Activated naive CD4-positive, alpha-beta T cell treated with anti-CD3 and anti-CD28 coated beads, Interleukin-2, amount 50 U/mL, for 16 hours (primary cell): ENCODE data around the gene ITGB7.
"Not testable (repeated sequence)": the region's sequence is repeated elsewhere in the genome, so short reads cannot be mapped to it uniquely, and the experiment has no call there.

Source experiments
- DNase-seq: peaks from one replicate; pipeline ENCODE4 v3.0.0-alpha.2; 2020

Gene ITGB7

DNA sequence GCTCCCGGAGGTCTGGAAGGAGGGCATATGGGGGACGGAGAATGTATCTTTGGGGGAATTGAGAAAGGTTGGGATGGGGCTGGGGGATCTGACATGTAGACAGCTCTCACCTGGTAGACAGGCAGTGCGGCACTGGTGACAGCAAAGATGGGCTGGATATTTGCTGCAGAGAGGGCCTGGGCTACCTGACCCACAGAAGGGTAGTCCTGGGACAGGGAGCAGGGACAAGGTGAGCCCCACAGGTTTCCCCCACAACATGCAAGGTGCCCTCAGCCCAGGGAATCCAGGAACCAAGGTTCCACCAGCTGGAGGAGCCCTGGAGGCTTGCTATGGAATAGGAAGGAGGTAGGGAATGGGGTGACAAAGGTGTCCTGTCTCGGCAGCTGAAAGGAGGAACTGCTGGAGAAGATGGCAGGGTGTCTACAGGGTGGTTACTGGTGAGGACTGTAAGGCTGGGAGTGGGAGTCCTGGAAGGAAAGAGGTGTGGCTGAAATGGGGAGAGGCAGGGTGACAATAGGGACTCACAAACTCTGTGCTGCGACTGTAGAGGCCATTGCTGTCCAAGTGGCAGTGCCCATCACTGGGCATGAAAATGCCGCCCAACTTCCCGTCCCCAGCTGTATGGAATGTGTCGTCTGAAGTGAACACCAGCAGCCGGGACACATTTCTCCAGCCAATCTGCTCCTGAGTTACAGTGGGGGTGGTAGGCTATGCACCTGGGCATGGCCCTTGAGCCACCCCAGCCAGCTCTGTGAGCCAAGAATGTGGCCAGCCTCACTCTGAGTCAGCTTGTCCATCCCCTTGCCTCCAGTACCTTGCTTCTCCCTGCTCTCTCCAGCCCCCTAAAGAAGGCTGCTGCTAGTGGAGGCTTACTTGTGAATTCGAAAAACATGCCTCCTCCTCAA lies 11.3 kb downstream of the ITGB7 start:
- DNase-seq, result no peak

- DNase-seq, result no peak
Observed at GRCh38 chr12:53194973-53195372, 12.1 kb downstream of the ITGB7 start.

- DNase-seq, result no peak
Observed at GRCh38 chr12:53193985-53194716, 12.9 kb downstream of the ITGB7 start.

GRCh38 chr12:53193040-53193439 lies 14.0 kb downstream of the ITGB7 start:
- DNase-seq, result no peak

DNA sequence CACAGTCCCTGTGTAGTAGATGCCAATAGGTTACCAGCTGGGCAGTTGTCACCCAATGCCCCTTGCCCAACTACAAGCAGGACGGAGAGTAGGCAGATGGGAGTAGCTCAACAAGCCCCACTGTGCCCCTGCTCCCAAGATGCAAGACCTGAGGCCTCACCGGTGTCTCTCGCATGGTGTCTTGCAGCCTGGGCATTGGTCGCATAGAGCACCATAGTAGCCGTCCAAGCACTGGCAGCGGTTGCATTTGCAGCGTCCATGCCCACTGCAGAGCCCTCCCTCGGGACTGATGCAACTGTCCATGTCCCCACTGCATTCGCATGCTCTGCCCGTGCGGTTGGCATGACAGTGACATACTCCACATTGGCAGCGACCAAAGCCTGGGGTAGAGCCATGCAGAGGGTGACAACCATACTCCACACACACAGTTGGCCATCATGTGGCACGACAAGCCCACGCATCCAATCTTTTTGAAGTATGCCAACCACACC lies 14.5 kb downstream of the ITGB7 start:
- no peak for DNase-seq

DNA sequence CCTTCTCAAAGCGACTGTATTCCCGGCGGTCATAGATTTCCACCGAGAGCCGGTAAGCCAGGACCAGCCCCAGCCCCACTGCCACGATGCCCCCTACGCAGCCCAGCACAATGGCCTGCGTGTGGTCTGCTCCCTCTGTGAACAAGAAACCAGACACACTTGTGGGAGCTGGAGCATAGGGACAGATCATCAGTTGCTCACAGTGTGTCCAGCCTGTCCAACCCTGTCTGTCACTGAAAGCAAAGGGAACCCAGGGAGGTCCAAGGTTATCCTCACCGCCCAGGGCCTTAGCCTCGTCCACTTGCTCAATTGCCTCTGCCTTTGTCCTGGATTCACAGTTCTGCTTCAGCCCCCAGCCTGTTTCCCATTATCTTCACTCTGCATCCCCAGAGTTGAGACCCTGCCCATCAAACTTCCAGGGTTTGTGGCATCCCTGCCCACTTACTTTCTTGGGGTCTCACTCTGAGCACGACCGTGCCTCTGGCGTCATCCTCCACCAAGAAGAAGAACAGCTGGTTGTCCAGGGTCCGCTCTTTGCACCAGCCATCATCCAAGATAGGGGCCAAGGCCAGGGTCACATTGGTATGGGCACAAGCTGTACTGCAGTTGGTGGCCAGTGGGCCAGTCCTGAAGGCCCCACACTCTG lies 15.0 kb downstream of the ITGB7 start:
- no peak for DNase-seq

GRCh38 chr12:53191096-53191884 lies 15.8 kb downstream of the ITGB7 start:
- DNase-seq, result no peak

- DNase-seq, result peak; percentile 64
Observed at GRCh38 chr12:53190108-53190729, 16.8 kb downstream of the ITGB7 start.

DNA sequence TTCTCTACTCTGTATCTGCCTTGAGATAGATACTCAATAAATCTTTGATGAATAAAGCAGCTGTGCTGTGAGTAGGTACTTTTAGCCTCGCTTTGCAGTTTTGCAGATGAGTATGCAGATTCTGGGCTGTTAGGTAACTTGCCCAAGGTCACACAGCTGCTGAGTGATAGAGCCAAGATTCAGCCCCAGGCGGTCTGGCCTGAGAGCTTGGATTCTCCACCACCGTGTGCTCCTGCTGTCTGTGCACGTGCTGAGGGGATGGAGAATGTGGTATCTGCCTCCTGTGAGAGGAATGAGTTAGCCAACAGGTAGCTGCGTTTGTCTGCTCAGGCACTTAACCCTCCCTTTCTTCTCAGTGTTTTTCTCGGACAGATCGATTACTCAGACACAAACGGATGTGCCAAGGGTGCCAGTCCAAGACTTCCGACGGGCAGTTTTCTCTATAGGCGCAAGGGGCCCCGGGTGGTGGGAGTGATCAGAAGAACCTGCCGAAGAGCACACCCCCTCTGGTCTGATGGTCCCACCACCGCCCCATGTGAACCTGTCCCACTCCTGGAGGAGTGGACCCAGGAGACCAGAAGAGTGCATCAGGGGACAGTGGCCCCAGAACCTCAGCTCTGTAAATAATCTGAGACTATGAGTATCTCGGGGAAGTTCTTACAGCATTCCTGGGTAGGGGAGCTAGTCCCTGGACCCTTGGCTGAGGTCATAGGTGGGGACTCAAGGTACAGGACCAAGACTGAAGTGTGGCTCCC lies 19.7 kb downstream of the ITGB7 start:
- no peak for DNase-seq

- DNase-seq, result no peak
Observed at GRCh38 chr12:53186745-53187144, 20.3 kb downstream of the ITGB7 start.

DNA sequence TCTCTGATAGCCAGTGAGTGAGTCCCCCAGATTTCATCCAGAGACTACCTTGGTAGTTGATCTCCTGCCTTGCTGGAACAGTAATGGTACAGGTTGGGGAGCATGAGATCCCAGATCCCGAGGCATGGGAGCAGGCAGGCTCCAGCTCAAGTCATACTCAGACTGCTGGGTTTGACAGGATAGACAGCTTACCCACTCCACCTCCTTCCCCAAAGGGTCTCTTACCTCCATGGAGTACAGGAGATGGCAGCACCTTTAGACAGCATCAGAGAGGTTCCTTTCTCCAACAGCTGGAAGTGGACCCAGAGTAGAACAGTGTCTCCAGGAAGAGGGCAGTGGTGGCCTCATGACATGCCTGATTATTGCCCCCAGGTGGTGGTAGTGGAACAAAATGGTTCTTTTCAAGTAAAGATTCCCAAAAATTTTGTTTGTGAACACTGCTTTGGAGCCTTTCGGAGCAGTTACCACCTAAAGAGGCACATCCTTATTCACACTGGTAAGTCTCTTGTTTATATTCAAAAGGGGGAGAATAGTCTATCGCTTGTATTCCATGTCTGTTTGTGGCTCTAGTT lies 21.4 kb downstream of the ITGB7 start:
- no peak for DNase-seq

DNA sequence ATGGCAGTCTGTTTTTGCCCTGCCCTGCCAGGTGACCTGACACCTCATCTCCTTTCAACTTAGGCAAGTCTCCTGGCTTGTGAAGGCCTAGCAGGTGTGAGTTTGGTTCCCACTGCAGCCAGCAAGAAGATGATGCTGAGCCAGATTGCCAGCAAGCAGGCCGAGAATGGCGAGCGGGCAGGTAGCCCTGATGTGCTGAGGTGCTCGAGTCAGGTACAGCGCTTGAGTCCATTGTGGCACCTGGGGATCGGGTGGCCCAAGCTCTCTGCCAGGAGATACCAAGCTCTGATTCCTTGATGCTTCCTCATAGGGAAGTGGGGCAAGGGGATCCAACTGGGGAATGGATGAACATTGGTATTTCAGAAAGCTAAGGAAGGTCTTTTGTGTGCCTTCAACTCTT lies 22.2 kb downstream of the ITGB7 start:
- DNase-seq, result no peak

- no peak for DNase-seq
Observed at GRCh38 chr12:53182903-53183302, 24.1 kb downstream of the ITGB7 start.

- DNase-seq, result no peak
Observed at GRCh38 chr12:53181935-53182334, 25.1 kb downstream of the ITGB7 start.

DNA sequence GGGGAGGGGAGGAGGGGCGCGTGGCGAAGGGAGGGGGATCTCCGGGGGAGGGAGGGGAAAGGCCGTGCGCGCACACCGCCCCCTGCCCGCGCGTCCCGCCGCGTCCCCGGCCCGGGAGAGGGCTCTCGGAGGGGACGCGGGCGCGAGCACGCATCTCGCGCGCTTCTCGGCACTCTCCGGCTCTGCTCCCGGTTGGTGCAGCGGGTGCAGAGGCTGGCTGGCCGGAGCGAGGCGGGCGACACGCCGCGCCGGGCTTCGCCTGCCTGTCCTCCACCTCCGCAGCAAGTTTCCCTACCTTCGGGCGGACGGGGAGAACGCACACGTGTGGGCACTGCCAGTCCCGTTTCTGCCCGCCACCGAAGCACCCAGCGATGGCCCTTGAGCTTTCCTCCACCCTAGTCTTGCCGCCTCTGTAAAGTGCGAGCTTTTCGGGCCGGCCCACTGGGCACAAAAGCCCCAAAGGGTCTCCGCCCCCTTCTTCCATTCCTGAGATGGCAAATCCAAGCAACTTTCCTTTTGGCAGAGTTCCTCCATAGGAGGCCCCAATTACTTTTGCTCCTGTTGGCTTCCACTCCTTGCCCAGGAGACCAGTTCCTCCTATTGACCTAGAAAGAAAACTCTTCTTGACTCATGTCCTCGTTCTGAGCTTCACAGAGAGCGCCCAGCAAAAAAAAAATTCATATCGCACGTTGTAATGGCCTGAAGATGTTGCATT lies 26.0 kb downstream of the ITGB7 start:
- peak; percentile 81 for DNase-seq

GRCh38 chr12:53180220-53180930 lies 26.7 kb downstream of the ITGB7 start, which contains the start of the genes CSAD and ZNF740:
TSS of gene CSAD (minus strand) at chr12:53180925. CDS start at chr12:53173470, 7,455 bp downstream.
TSS of gene ZNF740 (plus strand) at chr12:53180722. CDS start at chr12:53181984, 1,262 bp downstream.
- DNase-seq, result peak; percentile 99

DNA sequence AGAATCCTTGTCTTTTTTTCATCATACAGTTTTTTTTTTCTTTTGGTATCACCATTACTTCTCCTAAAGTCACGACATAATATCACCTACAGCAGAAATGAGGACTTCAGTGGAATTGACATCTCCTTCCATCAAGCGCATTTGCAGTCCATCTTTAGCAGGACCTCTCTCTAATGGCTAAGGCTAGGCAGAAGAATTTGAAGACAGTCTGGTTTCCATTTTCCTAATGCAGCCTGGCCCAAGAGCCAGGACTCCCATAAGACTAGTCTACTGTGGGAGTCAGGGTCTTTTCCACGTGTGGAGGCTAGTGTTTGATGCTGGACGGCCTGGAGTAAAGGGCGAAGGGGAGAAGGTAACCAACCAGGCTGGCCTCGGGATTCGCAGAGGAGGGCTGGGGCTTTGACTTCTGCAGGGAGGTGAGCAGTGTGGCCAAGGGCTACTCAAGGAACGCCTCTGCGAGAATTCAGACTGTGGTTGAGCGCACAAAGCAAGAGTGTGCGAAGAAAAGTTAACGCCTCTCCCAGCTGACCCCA lies 27.3 kb downstream of the ITGB7 start:
- no peak for DNase-seq

- DNase-seq, result not testable (repeated sequence)
Observed at GRCh38 chr12:53178803-53179202, 28.2 kb downstream of the ITGB7 start.

GRCh38 chr12:53177447-53177846 lies 29.6 kb downstream of the ITGB7 start:
- DNase-seq, result not testable (repeated sequence)
